Left colon (tissue), 2 donors: ENCODE data around the gene SYK. TPM values are rescaled to one million over a fixed set of nuclear protein-coding genes. Genes with fewer than 3 reads are reported as not detected.

Source experiments
- ATAC-seq: fragments of 200-7000 bp; cut with Tn5 transposase; one replicate; pipeline ENCODE4 v1.9.1; 2020; ENCODE audit warnings: mild to moderate bottlenecking, moderate library complexity
- DNase-seq, 2 donors: peaks; one replicate each; pipeline ENCODE4 v3.0.0-alpha.2; 2020
- intact Hi-C, 2 donors: fragments of 100-400 bp; cut with DNase I in 1 of 2; cut with micrococcal nuclease in 1 of 2; formaldehyde crosslinking; loops; one replicate each; pipeline versions ENCODE4 v1.11.2 to v1.14.0; 2022; cut with DNase I, micrococcal nuclease
- total RNA-seq, 2 donors: library from RNA; stranded (reverse); fragmentation: NEBNext Ultra II Directional; extraction: Animal tissue kit (Norgen Biotek cat#: 25700); gene quantifications; one replicate each; pipeline ENCODE4 v1.2.1, GENCODE V29; 2021
- donor health status: DM: no; HTN: no; CAD: no.
- donor health status: DM: yes; HTN: yes; CAD: no.

Gene SYK
- total RNA-seq, 2 donors from 2014 or later: 45.1 to 59.7 TPM

DNA sequence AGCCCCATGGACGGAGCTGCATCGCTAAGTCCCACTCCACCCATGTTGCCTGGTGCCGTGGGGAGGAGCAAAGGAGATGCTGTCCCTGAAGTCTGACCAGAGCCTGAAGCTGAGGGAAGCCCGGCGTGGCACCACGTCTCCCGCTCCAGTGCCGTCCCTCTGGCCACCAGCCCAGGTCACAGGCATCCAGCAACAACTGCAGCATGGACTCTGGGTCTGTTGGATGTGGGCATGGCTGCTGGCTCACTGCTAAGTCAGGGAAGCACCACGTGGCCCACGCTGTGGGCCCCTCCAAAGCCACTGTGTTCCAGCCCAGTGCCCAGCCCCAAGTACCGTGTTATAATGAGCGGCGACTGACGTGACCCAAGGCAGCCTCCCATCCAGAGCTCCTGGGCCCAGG is 112.6 kb downstream of the SYK start:
- DNase-seq (no peak), ATAC-seq (no peak)
- intact Hi-C loops: loop anchor here in 1 of 2 donors (10.0 kb wide), 1 partner anchor 761 kb away; no protein-coding TSS in a partner anchor

DNA sequence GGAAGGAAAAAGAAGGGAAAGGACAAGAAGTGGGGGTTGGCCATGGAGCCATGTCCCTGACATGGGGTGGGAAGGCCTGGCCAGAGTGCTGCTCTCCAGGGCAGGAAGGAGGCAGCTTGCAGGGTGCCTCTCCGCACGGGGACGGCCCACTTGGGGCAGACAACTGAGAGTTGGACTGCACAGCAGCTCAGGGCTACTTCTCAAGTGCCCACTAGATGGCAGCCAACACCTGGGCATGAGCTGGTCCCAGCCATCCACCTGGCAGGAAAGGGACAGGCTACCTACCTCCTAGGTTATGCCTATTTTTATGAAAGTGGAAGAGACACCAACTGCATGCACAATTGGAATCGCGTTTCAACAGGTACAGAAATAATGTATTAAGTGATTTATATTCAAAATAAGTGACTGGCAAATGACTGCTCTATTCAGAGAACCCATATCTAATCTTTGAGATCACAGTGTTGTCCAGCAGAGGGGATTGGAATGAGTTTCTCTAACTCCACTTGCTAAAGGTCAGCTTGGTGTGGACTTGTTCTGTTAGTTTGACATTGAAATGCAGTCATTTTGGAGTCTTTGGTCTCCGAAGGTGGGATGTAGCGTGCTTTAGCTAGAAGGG is 113.4 kb downstream of the SYK start:
- intact Hi-C loops: loop anchor here in 1 of 2 donors (5.0 to 10.0 kb wide), 2 partner anchors 512 to 760 kb away; no protein-coding TSS in a partner anchor
- ATAC-seq: peak; percentile 98
- peak; percentile 65 to 73 for DNase-seq

DNA sequence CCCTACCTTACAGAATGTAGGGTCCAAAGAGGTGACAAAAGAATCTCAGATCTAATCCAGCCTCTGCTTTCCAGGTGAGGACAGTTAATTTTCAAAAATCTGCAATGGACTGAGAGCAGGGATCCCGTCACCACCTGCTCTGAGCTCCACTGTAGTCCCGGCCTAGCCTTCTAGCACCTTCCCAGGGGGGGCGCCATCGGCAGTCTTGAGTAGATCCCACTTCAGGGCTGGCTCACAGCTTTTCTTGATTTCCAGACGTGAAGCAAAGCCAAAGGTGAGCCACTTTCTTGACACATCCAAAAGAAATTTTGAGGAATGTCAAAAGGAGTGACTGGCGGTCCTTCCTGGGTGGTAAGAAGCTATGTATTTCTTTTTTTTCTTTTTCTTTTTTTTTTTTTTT is 114.1 kb downstream of the SYK start:
- ATAC-seq (peak; percentile 64), DNase-seq (peak; percentile 47 to 71)
- intact Hi-C loops: loop anchor here in 1 of 2 donors (5.0 to 10.0 kb wide), 2 partner anchors 512 to 759 kb away; no protein-coding TSS in a partner anchor

DNA sequence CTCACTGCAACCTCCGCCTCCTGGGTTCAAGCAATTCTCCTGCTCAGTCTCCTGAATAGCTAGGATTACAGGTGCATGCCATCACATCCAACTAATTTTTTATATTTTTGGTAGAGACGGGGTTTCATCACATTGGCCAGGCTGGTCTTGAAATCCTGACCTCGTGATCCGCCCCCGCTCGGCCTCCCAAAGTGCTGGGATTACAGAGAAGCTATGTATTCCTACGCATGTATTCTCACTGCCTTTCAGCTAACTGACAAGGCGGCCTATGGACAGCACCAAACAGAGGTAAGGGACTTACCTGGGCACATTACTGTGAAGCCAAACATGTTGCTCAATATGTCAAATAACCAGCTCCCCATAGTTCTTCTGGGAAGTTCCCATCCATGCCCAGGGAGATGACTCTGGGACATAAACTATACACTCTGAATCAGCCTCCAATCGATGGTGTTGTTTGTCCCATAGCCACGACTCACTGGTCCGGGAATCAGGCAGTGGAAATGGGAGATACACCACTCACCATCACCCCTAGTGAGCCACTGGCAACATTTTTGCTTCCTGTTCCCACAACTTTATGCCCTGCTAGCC is 114.6 kb downstream of the SYK start:
- ATAC-seq: no peak
- no peak for DNase-seq
- intact Hi-C loops: loop anchor here in 1 of 2 donors (5.0 to 10.0 kb wide), 2 partner anchors 511 to 759 kb away; no protein-coding TSS in a partner anchor

DNA sequence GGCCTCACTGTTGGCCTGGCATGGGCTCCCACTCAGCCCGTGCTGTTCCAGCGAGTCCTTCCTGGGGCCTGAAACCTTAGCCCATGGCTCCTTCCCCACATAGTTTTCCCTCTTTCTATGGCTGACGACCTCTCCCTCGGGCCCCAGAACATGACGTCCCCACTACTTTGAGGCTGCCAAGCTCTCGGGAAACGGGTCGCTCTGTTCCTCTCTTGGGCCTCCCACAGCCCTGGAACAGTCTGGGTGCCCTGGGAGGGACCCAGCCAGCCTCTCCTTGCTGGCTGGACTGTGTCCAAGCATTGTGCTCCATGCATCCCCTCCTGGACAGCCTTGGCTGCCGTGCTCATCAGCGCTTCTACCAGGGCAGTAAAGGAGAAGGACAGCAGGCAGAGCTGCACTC is 118.3 kb downstream of the SYK start:
- DNase-seq (no peak), ATAC-seq (no peak)
- intact Hi-C loops: loop anchor here in 1 of 2 donors (5.0 to 10.0 kb wide), 2 partner anchors 507 to 755 kb away; no protein-coding TSS in a partner anchor

DNA sequence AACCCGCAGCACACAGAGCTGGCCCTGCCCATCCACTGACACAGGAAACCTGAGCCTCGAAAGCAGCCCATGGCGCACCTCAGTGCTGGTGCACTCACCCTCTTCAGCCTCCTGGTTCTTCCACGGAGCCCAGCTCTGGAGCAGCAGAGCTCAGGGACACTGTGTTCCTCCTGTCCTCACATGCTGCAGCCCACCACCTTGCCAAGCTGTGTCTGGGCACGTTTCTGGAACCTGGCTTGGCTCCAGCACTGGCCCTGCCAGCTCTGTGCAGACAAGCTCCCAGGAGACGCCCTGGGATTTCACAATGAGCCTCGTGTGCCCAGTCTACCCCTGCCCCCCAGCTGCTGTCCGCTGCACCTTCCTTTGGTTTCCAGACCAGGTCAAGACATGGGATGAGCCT is 119.5 kb downstream of the SYK start:
- DNase-seq (peak in 1 of 2 donors; percentile 71), ATAC-seq (no peak)
- intact Hi-C loops: no loop called here

DNA sequence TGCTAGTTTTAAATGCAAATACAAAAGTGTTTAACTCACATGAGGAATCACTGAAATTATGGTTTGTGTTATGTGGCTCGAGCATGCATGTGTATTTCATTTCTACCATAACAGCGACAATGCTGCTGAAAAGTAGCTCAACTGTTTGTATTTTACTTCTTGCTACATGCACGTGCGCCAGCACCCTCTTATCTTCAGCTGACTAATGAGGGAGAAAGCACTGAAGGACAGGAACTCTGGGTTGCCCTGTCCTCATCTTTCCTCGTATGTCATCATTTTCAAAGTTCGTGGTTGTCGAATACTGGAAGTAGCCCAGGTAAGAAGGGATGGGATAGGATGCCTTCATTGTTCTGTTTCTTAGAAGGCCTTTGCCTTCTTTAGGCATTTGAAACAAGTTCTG is 120.3 kb downstream of the SYK start:
- ATAC-seq: no peak
- intact Hi-C loops: no loop called here
- no peak for DNase-seq

DNA sequence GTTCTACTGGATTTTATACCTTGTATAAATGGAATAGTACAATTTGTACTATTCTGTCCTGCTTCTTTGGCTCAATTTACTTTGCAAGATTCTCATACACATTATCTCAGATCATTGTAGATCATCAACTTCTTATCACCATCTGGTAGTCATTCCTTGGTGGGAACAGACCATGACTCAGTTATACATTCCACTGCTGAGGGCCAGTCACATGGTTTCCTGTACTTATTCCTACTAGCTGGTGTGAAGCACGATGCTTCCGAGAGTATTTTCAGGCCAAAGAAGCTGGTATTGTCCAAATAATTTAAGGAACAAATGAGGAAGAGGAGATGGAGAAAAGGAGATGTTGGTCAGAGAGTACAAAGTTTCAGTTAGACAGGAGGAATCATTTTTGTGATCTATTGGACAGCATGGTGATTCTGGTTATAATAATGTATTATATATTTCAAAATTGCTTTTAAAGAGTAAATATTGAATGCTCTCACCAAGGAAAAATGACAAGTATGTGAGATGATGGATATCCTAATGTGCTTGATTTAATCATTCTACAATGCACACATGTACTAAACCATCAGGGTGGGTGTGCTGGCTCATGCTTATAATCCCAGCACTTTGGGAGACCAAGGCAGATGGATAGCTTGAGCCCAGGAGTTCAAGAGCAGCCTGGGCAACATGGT is 124.1 kb downstream of the SYK start:
- ATAC-seq (no peak), DNase-seq (no peak)
- intact Hi-C loops: no loop called here

DNA sequence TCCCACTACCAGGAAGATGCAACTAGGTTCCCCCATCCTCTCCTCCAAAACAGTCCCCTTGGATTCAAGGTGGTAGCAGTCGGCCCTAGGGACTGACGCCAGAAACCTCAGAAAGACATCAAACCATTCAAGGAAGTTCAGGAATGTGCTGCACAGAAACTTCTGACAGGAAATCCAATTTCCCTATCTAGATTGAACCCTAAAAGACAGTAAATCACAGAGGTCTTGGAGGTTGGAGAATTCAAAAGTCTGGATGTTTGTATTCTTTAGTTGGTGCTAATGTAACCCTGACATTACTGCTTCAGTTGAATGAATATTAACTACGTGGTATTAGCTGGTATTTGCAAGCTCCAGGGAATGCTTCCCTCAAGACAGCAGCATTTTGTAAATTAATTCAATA is 125.3 kb downstream of the SYK start:
- no peak for ATAC-seq
- DNase-seq: no peak
- intact Hi-C loops: no loop called here

DNA sequence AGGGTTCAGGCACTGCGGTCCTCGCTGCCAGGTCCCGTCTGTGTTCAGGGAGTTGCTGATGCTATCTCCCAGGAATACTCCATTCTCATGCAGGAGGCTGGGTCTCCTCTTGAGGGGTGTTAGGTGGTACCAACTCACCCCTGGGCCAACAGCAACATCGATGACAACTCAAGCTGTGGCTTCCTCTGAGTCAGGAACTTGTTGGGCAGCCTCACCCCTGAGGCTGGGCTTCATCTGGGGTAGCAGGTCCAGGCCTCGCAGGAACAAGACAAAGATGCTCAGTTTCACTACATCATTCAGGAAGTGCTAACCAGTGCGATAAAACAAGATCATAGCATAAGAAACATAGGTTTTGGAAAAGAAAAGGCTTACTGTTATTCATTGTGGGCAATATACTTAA is 125.9 kb downstream of the SYK start:
- ATAC-seq (no peak), DNase-seq (no peak)
- intact Hi-C loops: no loop called here

DNA sequence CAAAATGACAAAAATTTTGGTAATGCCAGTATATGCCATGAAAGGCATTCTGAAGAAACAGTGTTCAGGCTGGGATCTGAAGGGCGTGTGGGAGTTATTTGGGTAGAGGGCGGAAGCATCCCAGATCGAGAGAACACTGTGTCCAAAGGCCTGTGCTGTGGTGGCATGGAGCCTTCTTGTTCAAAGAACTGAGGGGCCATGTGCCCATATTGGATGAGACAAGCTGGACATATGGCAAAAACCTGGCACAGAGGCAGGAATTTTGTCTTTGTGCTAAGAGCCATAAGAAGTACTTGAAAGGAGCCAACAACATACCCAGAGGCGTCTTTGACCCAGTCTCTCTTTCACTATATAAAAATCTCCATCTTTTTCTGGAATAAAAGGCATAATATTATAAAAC is 128.0 kb downstream of the SYK start:
- intact Hi-C loops: no loop called here
- ATAC-seq: no peak
- DNase-seq: no peak

DNA sequence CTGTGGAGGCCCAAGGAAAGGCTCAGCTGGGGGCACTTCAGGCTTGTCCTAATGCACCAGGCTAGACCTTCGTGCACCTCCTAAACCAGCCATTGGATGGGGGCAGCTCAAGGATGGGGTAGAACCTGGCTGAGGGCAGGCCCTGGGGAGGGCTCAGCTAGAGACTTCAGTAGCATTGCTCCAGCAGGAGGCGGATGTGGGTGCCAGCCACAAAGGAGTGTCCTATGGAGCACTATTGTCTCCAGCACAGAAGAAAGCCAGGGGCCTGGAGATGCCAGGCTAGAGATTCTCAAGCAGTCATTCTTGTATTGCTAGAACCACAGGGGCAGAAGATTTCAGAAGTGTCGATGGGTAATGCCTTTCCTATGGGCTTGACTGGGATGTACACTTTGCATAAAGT is 131.8 kb downstream of the SYK start:
- no peak for DNase-seq
- intact Hi-C loops: no loop called here
- no peak for ATAC-seq

DNA sequence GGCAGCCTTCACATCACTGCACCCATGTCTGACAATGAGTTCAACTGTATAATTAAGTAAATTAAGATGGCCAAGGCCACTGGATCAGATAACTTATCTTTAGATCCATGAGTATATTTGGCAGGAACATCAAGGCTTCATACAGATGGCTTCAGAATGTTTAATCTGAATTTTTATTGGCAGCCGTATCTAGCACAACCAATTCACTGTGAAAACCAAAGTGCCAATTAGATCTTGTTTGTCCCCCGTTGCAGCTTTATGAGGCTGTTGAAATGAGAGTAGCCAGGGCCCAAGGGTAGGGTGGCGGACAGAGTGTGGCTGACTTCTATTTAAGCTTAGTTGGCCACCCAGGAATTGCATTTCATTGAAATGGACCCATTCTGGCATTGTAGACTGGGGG is 137.7 kb downstream of the SYK start:
- ATAC-seq (peak; percentile 54), DNase-seq (no peak)
- intact Hi-C loops: no loop called here

DNA sequence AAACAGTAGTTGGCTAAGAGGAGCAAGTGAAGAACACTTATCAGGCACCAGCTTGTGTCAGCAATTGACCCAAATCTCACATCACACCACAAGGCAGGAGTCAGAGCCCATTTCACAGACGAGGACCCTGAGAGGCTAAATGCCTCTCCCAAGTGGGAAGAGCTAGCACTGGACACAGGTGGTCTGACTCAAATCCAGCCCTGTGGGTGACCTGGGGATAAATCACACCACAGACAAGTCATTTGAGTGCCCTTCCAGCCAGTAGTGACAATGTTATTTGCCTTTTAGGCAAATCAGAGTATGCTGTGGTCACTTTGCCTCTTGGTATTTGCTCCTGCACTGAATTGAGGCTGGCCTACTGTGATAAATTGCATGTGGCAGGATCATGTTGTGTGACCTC is 138.7 kb downstream of the SYK start:
- DNase-seq: no peak
- no peak for ATAC-seq
- intact Hi-C loops: no loop called here

DNA sequence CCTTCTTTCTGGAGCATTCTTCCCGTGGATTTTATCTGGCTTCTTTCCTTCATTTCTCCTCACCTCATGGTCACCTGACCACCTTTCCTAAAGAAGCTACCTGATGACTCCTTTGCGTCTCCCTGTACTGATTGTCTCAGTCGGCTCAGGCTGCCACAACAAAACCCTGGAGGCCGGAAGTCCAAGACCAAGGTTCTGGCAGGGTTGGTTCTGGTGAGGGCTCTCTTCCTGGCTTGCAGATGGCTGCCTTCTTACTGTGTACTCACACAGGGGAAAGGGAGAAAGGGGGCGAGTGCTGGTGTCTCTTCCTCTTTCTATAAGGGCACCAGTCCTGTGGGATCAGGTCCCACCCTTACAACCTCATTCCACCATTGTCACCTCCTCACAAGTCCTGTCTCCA is 140.0 kb downstream of the SYK start:
- ATAC-seq (no peak), DNase-seq (no peak)
- intact Hi-C loops: no loop called here

DNA sequence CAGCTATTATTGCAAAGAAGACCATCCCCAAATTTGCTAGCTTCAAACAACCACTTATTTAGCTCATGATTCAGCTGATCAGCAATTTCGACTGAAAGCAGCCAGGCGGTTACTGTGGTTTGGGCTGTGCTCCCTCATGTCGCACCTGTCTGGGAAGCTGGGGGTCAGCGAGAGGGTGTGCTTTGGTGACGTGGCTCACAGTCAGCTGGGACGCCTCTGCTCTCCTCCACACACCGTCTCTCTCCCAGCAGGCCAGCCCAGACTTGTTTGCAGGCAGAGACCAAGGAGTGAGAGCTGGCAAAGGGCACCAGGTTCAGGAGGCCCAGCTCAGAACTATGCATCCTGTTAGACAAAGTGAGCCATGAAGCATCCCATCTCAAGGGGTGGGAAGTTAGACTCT is 140.9 kb downstream of the SYK start:
- no peak for ATAC-seq

DNA sequence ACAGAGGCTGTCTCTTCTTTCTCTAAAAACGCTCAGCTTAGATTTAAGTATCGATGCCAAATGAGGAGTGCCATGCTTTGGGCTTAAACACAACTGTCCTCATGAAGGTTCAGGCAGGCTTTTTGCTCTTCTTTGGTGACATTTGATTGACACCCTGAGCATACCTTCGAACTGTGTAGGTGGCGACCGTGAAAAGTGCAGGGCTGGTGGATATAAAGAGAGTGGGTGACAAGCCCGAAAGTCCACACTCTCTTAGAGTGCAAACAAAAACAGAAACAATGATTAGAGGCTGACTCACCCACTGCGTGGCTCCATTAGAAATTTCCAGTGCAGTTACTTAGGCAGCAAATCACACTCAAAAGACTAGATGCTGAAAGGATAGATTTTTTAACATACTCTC is 141.7 kb downstream of the SYK start:
- ATAC-seq: no peak
- intact Hi-C loops: no loop called here
- no peak for DNase-seq

More for the DNA sequence above, 140.9 kb downstream of the SYK start:
- intact Hi-C loops: no loop called here
- peak; percentile 28 to 61 for DNase-seq

DNA sequence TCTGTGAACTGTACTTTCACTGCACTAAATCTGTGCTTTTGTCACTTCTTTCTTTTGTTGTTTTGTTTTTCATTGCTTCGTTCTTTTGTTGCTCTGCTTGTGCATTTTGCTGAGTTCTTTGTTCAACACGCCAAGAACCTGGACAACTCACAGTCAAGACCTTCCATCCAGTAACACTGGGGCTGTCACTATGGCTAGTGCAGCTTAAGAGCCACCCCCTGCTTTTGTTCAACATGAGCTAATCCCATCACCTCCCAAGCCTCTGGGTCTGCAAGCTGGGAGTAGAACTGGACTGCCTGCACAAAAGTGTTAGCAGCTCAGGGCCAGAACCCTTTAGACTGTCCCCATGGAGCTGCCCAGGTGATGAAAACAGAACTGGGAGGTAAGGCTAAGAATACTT is 143.7 kb downstream of the SYK start:
- intact Hi-C loops: no loop called here
- DNase-seq (no peak), ATAC-seq (no peak)

DNA sequence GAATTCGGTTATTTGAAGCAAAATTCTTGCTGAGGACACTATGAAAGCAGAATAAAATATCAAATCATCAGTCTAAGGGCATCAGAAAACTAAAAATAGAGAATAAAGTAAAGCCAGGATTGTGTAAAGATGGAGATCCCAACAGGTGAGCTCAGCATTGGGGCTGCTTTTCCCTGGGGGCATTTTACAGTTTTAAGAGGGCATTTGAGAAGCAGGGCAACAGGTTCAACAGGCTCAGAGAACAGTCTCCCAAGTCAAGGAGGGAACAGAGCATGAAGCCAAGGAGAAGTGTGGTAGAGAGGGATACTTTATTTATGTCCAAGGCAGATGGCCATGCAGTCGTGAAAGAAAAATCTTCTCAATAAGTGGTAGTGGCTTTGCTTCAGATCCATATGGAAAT is 145.4 kb downstream of the SYK start:
- intact Hi-C loops: no loop called here
- DNase-seq (no peak), ATAC-seq (no peak)
